ENCODE measurements around the gene RYR3.

The RYR3 gene

DNA sequence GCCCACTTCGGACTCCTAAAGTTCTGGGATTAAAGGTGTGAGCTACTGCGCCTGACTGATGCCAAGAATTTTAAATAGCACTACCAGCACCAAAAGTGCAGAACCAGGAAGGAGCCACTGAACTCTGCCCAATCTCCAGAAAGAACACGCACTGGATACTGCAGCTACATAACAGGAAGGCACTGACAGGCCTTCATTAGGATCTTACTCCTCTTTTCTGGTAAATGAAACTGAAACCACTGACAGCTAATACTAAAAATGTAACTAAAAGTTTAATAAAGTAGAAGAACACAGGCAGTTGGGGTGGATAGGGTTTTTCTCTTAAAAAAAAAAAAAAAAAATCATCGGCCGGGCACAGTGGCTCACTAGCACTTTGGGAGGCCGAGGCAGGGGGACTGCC, 583.4 kb downstream of the RYR3 start:
- no peak for DNase-seq (ENCODE audit: low read depth)

DNA sequence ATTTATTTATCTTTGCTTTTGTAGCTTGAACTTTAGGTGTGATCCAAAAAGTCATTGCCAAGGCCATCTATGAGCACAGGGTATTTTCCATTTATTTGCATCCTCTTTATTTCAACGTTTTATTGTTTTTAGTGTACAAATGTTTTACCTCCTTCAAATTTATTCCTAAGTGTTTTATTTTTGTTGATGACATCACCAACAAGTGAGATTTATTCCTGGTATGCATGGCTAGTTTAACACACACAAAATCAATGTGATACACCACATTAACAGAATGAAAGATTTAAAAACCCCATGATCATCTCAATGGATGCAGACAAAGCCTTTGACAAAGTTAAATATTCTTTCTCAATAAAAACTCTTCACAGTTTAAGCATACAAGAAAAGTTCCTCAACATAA, 591.3 kb downstream of the RYR3 start:
- DNase-seq (ENCODE audit: low read depth): no peak

DNA sequence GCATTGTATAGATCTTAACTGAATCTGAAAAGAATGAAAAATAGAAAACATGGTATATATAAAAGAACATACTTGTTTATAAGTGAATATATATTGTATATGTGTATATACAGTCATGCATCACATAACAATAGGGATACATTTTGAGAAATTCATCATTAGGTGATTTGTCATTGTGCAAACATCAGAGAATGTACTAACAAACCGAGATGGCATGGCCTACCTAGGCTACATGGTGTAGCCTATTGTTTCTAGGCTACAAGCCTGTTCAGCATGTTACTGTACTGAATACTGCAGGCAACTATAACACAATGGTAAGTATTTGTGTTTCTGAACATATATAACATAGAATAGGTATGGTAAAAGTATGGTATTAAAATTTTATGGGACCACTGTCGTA, 592.9 kb downstream of the RYR3 start:
- no peak for DNase-seq (ENCODE audit: low read depth)

DNA sequence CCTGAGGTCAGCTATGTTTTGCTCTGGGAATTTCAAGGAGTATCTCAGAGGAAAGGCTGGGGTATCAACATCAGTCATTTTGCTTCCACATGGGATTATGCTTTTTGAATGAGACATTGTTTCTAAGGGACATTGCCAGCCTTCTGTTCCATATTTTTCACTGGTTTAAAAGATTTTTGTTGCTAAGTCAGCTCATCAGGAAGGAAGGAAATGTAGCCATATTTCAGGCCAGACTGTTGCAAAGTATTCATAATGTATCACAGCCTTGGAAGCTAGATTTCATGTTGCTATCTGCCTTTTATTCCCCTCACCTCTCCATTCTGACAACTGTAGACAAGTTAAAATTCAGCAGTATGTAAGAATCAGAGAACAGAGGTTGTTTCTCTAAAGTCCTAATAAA, 596.6 kb downstream of the RYR3 start:
- DNase-seq (ENCODE audit: low read depth): no peak

DNA sequence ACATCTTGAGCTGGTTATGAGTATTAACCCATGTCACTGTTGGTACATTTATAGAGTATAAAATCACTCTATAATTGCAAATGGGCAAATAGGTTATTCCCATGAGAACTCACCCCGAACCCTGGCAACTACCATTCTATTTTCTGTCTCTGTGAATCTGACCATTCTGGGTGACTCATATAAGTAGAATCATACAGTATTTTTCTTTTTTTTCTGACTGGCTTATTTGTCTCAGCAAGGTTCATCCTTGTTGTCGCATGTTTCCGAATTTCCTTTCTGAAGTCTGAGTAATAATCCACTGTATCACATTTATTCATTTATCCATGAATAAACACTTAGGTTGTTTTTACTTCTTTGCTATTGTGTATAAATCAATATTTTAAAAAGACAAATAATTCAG, 597.6 kb downstream of the RYR3 start:
- no peak for DNase-seq (ENCODE audit: low read depth)

DNA sequence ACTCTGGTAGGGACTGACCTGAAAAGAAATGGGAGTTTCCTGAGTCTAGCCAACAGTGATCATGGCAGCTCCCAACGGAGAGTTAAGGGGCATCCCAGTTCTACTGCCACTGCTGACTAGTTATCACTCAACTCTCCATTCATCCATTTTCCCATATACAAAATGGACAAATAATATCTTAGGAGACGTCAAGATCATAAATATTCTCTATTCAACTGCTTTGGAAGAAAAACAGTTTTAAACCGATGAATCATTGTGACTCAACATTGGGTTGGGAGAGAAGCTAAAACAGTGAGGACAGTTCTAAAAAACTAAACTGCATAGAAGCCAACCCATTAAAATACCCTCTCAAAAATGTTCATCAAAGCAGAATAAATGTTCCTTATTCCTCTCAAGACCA, 600.0 kb downstream of the RYR3 start:
- no peak for DNase-seq (ENCODE audit: low read depth)

DNA sequence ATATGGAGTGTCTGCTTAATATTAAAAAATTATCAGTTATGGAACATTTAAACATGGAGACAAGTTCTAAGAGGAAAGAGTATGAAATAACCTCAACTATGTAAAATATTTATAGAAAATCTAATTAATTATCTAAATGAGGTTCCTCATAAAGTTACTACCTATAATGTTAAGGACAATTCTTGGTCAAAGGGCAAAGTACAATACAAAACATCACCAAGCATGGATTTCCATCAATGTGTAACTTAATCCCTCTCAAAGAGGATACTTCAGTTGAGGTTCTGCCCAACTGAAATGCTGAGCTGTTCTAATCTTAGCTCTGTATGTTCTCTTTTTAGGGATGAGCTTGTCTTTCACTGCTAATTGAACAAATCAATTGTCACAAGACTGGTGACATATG, 601.6 kb downstream of the RYR3 start:
- no peak for DNase-seq (ENCODE audit: low read depth)

DNA sequence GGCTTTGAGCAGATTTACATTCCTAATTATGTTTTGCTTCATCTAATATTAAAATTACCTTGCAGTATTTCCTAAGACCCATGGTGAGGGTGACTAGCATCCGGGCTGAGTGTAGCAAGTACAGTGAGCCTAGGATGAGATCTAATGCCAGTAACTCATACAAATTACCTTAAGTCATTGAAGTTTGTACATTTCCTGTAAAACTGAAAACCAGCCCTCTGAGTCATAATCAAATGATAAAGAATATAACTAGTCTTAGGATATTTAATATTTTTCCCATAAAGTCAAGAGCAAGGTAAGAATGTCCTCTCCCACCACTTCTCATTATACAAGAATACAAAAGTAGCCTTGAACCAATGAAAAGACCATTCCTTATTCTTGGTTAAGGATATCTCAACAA, 602.7 kb downstream of the RYR3 start:
- no peak for DNase-seq (ENCODE audit: low read depth)

All from CMK (cell line).